Esophagus squamous epithelium (tissue), 4 donors: ENCODE results near the gene CXCL17.

Source experiments
- CTCF ChIP-seq, 6 experiments: fragments of 450-650 bp in 4 of 6; fragments of 200-600 bp in 2 of 6; sonication (generic) in 2 of 6; IDR thresholded peaks; one replicate each; pipeline ENCODE4 v1.5.1; 2016 to 2019; ENCODE audit warnings: antibody characterized with exemption in 6 of 6, mild to moderate bottlenecking in 4 of 6, moderate library complexity in 4 of 6
- POLR2A ChIP-seq, 4 donors: fragments of 450-650 bp; IDR thresholded peaks; one replicate each; pipeline ENCODE4 v1.6.1; 2017; ENCODE audit warnings: antibody characterized with exemption in 4 of 4, mild to moderate bottlenecking in 4 of 4, moderate library complexity in 3 of 4

GRCh38 chr19:42488783-42489521 is 46.2 kb upstream of the CXCL17 start:
- TF ChIP-seq CTCF (IDR thresholded peaks at IDR 0.05) (no peak), POLR2A (IDR thresholded peaks at IDR 0.05) (no peak)
